Trophoblast cell (in vitro differentiated cells and primary cell): ENCODE results near the gene PDE10A.
"Not testable (repeated sequence)": the region's sequence is repeated elsewhere in the genome, so short reads cannot be mapped to it uniquely, and the experiment has no call there.

ENCODE experiments used
- DNase-seq, 2 donors: peaks; one replicate each; pipeline ENCODE4 v3.0.0-alpha.2; 2016
- H2AFZ ChIP-seq: 2 replicates; pipeline ENCODE4 v1.6.1; 2013; ENCODE audit warnings: low read length, moderate library complexity, mild to moderate bottlenecking; ENCODE audit not compliant: insufficient read depth, poor library complexity
- H2AK5ac ChIP-seq: 2 replicates; pipeline ENCODE4 v1.6.1; 2013; ENCODE audit warnings: mild to moderate bottlenecking, low read length
- H2BK120ac ChIP-seq: 2 replicates; pipeline ENCODE4 v1.6.1; 2013; ENCODE audit warnings: low read length, mild to moderate bottlenecking, moderate library complexity; ENCODE audit not compliant: insufficient read depth, poor library complexity
- H2BK12ac ChIP-seq: 2 replicates; pipeline ENCODE4 v1.6.1; 2013; ENCODE audit warnings: mild to moderate bottlenecking, low read length, moderate library complexity
- H2BK5ac ChIP-seq: 2 replicates; pipeline ENCODE4 v1.6.1; 2013; ENCODE audit warnings: low read length, low read depth, moderate library complexity, mild to moderate bottlenecking; ENCODE audit not compliant: poor library complexity
- H3K14ac ChIP-seq: 2 replicates; pipeline ENCODE4 v1.6.1; 2013; ENCODE audit warnings: mild to moderate bottlenecking, low read length
- H3K18ac ChIP-seq: 2 replicates; pipeline ENCODE4 v1.6.1; 2013; ENCODE audit warnings: mild to moderate bottlenecking, low read length
- H3K23ac ChIP-seq: 2 replicates; pipeline ENCODE4 v1.6.1; 2013; ENCODE audit warnings: low read length
- H3K27ac ChIP-seq: 2 replicates; pipeline ENCODE4 v1.5.1; 2013; ENCODE audit warnings: low read depth, mild to moderate bottlenecking, inconsistent platforms, low read length, moderate library complexity
- H3K27me3 ChIP-seq: 2 replicates; pipeline ENCODE4 v1.6.1; 2013; ENCODE audit warnings: inconsistent platforms, mild to moderate bottlenecking, low read length, moderate library complexity; ENCODE audit not compliant: insufficient read depth
- H3K36me3 ChIP-seq, 2 experiments: 1 replicate in 1 of 2; 2 replicates in 1 of 2; pipeline ENCODE4 v1.6.1; 2013; ENCODE audit warnings: low read length in 2 of 2, mild to moderate bottlenecking in 2 of 2, moderate library complexity in 1 of 2; ENCODE audit not compliant: insufficient read depth in 2 of 2, control insufficient read depth in 1 of 2
- H3K4ac ChIP-seq: 2 replicates; pipeline ENCODE4 v1.6.1; 2013; ENCODE audit warnings: low read depth, mild to moderate bottlenecking, low read length, moderate library complexity
- H3K4me1 ChIP-seq, 2 experiments: 1 replicate in 1 of 2; 2 replicates in 1 of 2; pipeline ENCODE4 v1.6.1; 2013; ENCODE audit warnings: low read length in 2 of 2, mild to moderate bottlenecking in 2 of 2, moderate library complexity in 1 of 2; ENCODE audit not compliant: insufficient read depth in 2 of 2, control insufficient read depth in 1 of 2
- H3K4me2 ChIP-seq: 2 replicates; pipeline ENCODE4 v1.6.1; 2013; ENCODE audit warnings: inconsistent platforms, mild to moderate bottlenecking, low read length, moderate library complexity
- H3K4me3 ChIP-seq: 2 replicates; pipeline ENCODE4 v1.5.1; 2013; ENCODE audit warnings: mild to moderate bottlenecking, low read depth, low read length, inconsistent platforms
- H3K79me1 ChIP-seq: one replicate; pipeline ENCODE4 v1.6.1; 2013; ENCODE audit warnings: low read length
- H3K79me2 ChIP-seq: 2 replicates; pipeline ENCODE4 v1.6.1; 2013; ENCODE audit warnings: low read length, mild to moderate bottlenecking; ENCODE audit not compliant: control insufficient read depth, insufficient read depth, poor library complexity
- H3K9ac ChIP-seq: 2 replicates; pipeline ENCODE4 v1.6.1; 2013; ENCODE audit warnings: mild to moderate bottlenecking, low read length
- H3K9me3 ChIP-seq: 2 replicates; pipeline ENCODE4 v1.6.1; 2013; ENCODE audit warnings: low read depth, mild to moderate bottlenecking, control low read depth, inconsistent platforms, low read length; ENCODE audit not compliant: insufficient read depth
- H4K12ac ChIP-seq: 2 replicates; pipeline ENCODE4 v1.6.1; 2013; ENCODE audit warnings: low read depth, mild to moderate bottlenecking, low read length, moderate library complexity
- H4K8ac ChIP-seq: 2 replicates; pipeline ENCODE4 v1.6.1; 2013; ENCODE audit warnings: low read depth, mild to moderate bottlenecking, low read length, moderate library complexity
- H4K91ac ChIP-seq: one replicate; pipeline ENCODE4 v1.6.1; 2013; ENCODE audit warnings: low read depth, mild to moderate bottlenecking, low read length, moderate library complexity
- WGBS: extraction: QIAGEN DNeasy Blood & Tissue Kit; methylation state at CpG from one replicate; pipeline ENCODE4 v1.1.7; 2013; ENCODE audit warnings: missing lambda C conversion rate; ENCODE audit not compliant: insufficient read length, insufficient coverage; ENCODE audit errors: extremely low coverage; 5-methylcytosine and 5-hydroxymethylcytosine counted together

Gene PDE10A

GRCh38 chr6:165624871-165625639 lies 38.0 kb downstream of the PDE10A start:
- no peak overlapping the region for H3K27ac ChIP-seq
- H3K18ac ChIP-seq: no peak overlapping the region
- H3K9ac ChIP-seq: no peak overlapping the region
- no peak overlapping the region for H4K12ac ChIP-seq
- H2AFZ ChIP-seq: no peak overlapping the region
- no peak overlapping the region for H2AK5ac ChIP-seq
- no peak overlapping the region for H3K4ac ChIP-seq
- H3K23ac ChIP-seq: no peak overlapping the region
- WGBS: no CpG with 5 or more reads among the region's 6 CpGs
- no peak overlapping the region for H4K91ac ChIP-seq
- no peaks in the 10 kb centered on the region for H3K4me1 ChIP-seq
- no peak overlapping the region for H3K4me3 ChIP-seq
- no peaks in the 10 kb centered on the region for H3K27me3 ChIP-seq
- H3K36me3 ChIP-seq: peaks cover 0 to 4% of the 10 kb centered on the region in 2 experiments
- no peak for DNase-seq
- H2BK5ac ChIP-seq: no peak overlapping the region
- H4K8ac ChIP-seq: no peak overlapping the region
- no peak overlapping the region for H3K4me2 ChIP-seq
- H2BK12ac ChIP-seq: no peak overlapping the region
- H3K14ac ChIP-seq: no peak overlapping the region
- no peak overlapping the region for H2BK120ac ChIP-seq
- no peaks in the 10 kb centered on the region for H3K9me3 ChIP-seq
- peaks cover 2% of the 10 kb centered on the region for H3K79me2 ChIP-seq
- no peaks in the 10 kb centered on the region for H3K79me1 ChIP-seq

GRCh38 chr6:165621940-165622339 lies 41.1 kb downstream of the PDE10A start:
- Histone ChIP-seq H3K79me1 (no peaks in the 10 kb centered on the region), H2AFZ (no peak overlapping the region), H4K91ac (no peak overlapping the region), H4K8ac (no peak overlapping the region), H3K9ac (no peak overlapping the region), H2BK5ac (no peak overlapping the region), H2AK5ac (no peak overlapping the region), H3K9me3 (peaks cover 1% of the 10 kb centered on the region), H3K36me3 (peaks cover 0 to 4% of the 10 kb centered on the region in 2 experiments), H3K14ac (no peak overlapping the region), H3K18ac (no peak overlapping the region), H3K4me3 (no peak overlapping the region), H3K4me2 (no peak overlapping the region), H3K4me1 (no peaks in the 10 kb centered on the region), H3K27me3 (no peaks in the 10 kb centered on the region), H2BK120ac (no peak overlapping the region), H3K27ac (no peak overlapping the region), H4K12ac (no peak overlapping the region), H3K4ac (no peak overlapping the region), H3K79me2 (no peaks in the 10 kb centered on the region), H3K23ac (no peak overlapping the region), H2BK12ac (no peak overlapping the region)
- no CpG with 5 or more reads among the region's 7 CpGs for WGBS
- no peak for DNase-seq

- not testable (repeated sequence) for H4K12ac ChIP-seq, H2BK120ac ChIP-seq, H3K4me3 ChIP-seq, DNase-seq, H3K18ac ChIP-seq, H3K27me3 ChIP-seq, H3K14ac ChIP-seq, H2BK5ac ChIP-seq, H3K27ac ChIP-seq, H3K23ac ChIP-seq, H3K4me2 ChIP-seq, H3K79me1 ChIP-seq, H3K79me2 ChIP-seq, H3K9me3 ChIP-seq, H2AFZ ChIP-seq, H2AK5ac ChIP-seq, H3K4me1 ChIP-seq, H3K9ac ChIP-seq, H3K4ac ChIP-seq, H3K36me3 ChIP-seq, H4K91ac ChIP-seq, H4K8ac ChIP-seq, H2BK12ac ChIP-seq
- no CpG with 5 or more reads among the region's 4 CpGs for WGBS
These were observed 44.1 kb downstream of the PDE10A start for GRCh38 chr6:165618891-165619290.

- no peaks in the 10 kb centered on the region for H3K36me3 ChIP-seq
- no peak overlapping the region for H3K4me3 ChIP-seq
- DNase-seq: no peak
- H2BK120ac ChIP-seq: no peak overlapping the region
- H3K9ac ChIP-seq: no peak overlapping the region
- H3K4me1 ChIP-seq: peaks cover 2 to 3% of the 10 kb centered on the region in 2 experiments
- no peak overlapping the region for H2AK5ac ChIP-seq
- no peak overlapping the region for H2BK12ac ChIP-seq
- no peak overlapping the region for H3K27ac ChIP-seq
- H4K91ac ChIP-seq: no peak overlapping the region
- H3K23ac ChIP-seq: no peak overlapping the region
- H3K18ac ChIP-seq: no peak overlapping the region
- no peak overlapping the region for H2BK5ac ChIP-seq
- H3K27me3 ChIP-seq: no peaks in the 10 kb centered on the region
- H3K9me3 ChIP-seq: peaks cover 1% of the 10 kb centered on the region
- H4K8ac ChIP-seq: no peak overlapping the region
- H4K12ac ChIP-seq: no peak overlapping the region
- no peak overlapping the region for H3K4ac ChIP-seq
- no peaks in the 10 kb centered on the region for H3K79me1 ChIP-seq
- no peak overlapping the region for H3K4me2 ChIP-seq
- H3K79me2 ChIP-seq: no peaks in the 10 kb centered on the region
- no peak overlapping the region for H2AFZ ChIP-seq
- WGBS: no CpG with 5 or more reads among the region's 4 CpGs
- H3K14ac ChIP-seq: no peak overlapping the region
These were observed 44.8 kb downstream of the PDE10A start for GRCh38 chr6:165618241-165618640.
